ENCODE measurements around the gene METTL27.

Gene METTL27

DNA sequence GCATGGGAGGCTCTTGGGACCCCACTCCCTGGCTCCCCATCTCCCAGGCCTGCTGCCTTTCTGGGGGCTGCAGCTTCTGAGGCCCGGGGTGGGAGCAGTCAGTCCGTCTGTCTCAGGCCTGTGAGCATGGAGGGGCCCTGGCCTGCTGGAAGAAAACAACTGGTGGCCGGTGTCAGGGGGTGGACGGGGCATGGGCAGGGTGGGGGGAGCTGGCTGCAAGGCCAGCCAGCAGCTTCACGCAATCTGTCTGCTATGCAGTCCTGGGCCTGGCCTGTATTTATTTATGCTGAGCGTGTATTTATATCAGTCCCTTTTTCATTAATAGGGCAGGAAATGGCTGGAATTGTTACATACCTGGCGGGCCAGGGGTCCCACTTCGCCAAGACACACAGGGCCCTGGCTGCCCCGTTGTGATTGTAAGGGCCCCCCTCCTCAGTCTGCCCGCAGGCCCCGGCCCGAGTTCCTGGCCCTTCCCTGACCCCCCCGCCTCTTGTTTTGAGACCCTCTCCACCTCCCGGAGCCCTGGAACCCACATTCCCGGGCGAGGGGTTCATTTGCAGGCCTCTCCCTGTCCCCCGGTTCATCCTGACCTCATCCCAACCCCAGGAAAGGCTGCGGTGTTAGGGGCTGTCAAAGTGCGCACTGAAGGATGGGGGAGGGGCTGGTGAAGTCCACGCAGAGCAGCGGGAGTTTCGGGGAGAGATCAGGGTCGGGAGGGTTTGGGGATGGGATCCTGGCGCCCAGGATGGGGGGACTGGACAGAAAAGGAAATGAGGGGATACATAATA lies 26.9 kb upstream of the METTL27 start:
- ChIA-PET CTCF (interaction anchor here (0.7 to 3.5 kb wide), 8 partner anchors 12 to 201 kb away, joined by 3 to 14 read pairs (median 6); no protein-coding TSS in a partner anchor), POLR2A (no interaction called here)
- H3K9me3 ChIP-seq (ENCODE audit: control extremely low read depth in 1 of 5, control insufficient read depth in 4 of 5, insufficient read depth in 2 of 5, low read depth in 1 of 5, low read length in 4 of 5) = no peaks in the 10 kb centered on the region
- no peak overlapping the region for H3K4me3 ChIP-seq (ENCODE audit: control insufficient read depth in 1 of 7, extremely low read depth in 1 of 7, insufficient read depth in 4 of 7, low read depth in 2 of 7, low read length in 6 of 7)
- no peak for DNase-seq
- no peak overlapping the region for H3K27ac ChIP-seq (ENCODE audit: insufficient read depth in 1 of 2, low read depth in 1 of 2, low read length in 2 of 2, poor library complexity in 1 of 2, severe bottlenecking in 2 of 2)
- no peaks in the 10 kb centered on the region for H3K4me1 ChIP-seq (ENCODE audit: control extremely low read depth in 1 of 4, control insufficient read depth in 4 of 4, insufficient read depth in 4 of 4, low read length in 3 of 4)
- H3K36me3 ChIP-seq (ENCODE audit: control insufficient read depth in 4 of 4, insufficient read depth in 4 of 4, low read length in 3 of 4) = no peaks in the 10 kb centered on the region
- 94% methylated on average over 17 of the region's 24 CpGs for WGBS (ENCODE audit: insufficient coverage)
- no peaks in the 10 kb centered on the region for H3K27me3 ChIP-seq (replicated peaks in 2 of 5; ENCODE audit: control insufficient read depth in 4 of 5, insufficient read depth in 5 of 5, low read length in 4 of 5)

- Histone ChIP-seq H3K36me3 (ENCODE audit: control insufficient read depth in 4 of 4, insufficient read depth in 4 of 4, low read length in 3 of 4) (no peaks in the 10 kb centered on the region), H3K4me1 (ENCODE audit: control extremely low read depth in 1 of 4, control insufficient read depth in 4 of 4, insufficient read depth in 4 of 4, low read length in 3 of 4) (no peaks in the 10 kb centered on the region), H3K27ac (ENCODE audit: insufficient read depth in 1 of 2, low read depth in 1 of 2, low read length in 2 of 2, poor library complexity in 1 of 2, severe bottlenecking in 2 of 2) (no peak overlapping the region), H3K27me3 (replicated peaks in 2 of 5; ENCODE audit: control insufficient read depth in 4 of 5, insufficient read depth in 5 of 5, low read length in 4 of 5) (no peaks in the 10 kb centered on the region), H3K4me3 (ENCODE audit: control insufficient read depth in 1 of 7, extremely low read depth in 1 of 7, insufficient read depth in 4 of 7, low read depth in 2 of 7, low read length in 6 of 7) (no peak overlapping the region), H3K9me3 (ENCODE audit: control extremely low read depth in 1 of 5, control insufficient read depth in 4 of 5, insufficient read depth in 2 of 5, low read depth in 1 of 5, low read length in 4 of 5) (no peaks in the 10 kb centered on the region)
- WGBS (ENCODE audit: insufficient coverage) = 88% methylated on average over 1 of the region's 1 CpG
- ChIA-PET POLR2A (no interaction called here), CTCF (interaction anchor here (1.1 to 3.7 kb wide), 3 partner anchors 160 to 535 kb away, joined by 3 to 22 read pairs (median 15); partner anchors contain the start of gene ELN)
- no peak for DNase-seq
These were observed 24.1 kb upstream of the METTL27 start for GRCh38 chr7:73866446-73866767.

DNA sequence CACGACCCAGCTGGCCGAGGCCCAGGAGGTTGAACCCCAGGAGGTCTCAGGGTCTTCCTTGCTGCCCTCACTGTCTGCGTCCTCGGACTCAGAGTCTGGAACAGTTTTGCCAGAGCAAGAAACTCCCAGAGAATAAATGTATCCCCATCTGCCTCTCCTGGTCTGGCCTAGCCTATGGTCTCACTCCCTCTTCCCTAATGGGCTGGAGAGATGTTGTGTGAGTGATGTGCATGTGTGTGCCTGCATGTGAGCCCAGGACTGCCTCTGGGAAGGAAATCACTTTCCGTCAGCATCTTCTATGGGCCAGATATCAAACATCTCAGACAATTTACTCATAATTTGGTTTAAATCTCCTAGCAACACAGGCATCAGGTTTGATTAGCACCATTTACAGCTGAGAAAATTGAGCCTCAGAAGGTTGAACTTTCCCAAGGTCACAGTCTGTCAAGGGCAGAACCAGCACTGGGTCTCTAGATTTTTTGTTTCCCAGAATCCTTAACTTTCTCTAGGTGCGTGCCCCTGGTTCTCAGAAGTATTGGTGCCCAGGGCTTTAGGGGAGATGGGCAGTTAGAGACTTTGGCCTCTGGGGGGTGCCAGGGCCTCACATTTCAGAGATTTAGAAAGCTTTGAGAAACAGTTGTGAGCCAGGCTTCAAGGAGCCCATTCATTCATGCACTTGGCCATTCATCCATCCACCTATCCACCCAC lies 23.6 kb upstream of the METTL27 start:
- CTCF ChIA-PET = interaction anchor here (0.6 to 5.1 kb wide), 14 partner anchors 12 to 535 kb away, joined by 3 to 34 read pairs (median 4); partner anchors contain the start of gene ELN
- POLR2A ChIA-PET = no interaction called here
- 96% methylated on average over 5 of the region's 6 CpGs for WGBS (ENCODE audit: insufficient coverage)
- Histone ChIP-seq H3K27me3 (replicated peaks in 2 of 5; ENCODE audit: control insufficient read depth in 4 of 5, insufficient read depth in 5 of 5, low read length in 4 of 5) (no peaks in the 10 kb centered on the region), H3K36me3 (ENCODE audit: control insufficient read depth in 4 of 4, insufficient read depth in 4 of 4, low read length in 3 of 4) (no peaks in the 10 kb centered on the region), H3K4me3 (ENCODE audit: control insufficient read depth in 1 of 7, extremely low read depth in 1 of 7, insufficient read depth in 4 of 7, low read depth in 2 of 7, low read length in 6 of 7) (no peak overlapping the region), H3K4me1 (ENCODE audit: control extremely low read depth in 1 of 4, control insufficient read depth in 4 of 4, insufficient read depth in 4 of 4, low read length in 3 of 4) (no peaks in the 10 kb centered on the region), H3K9me3 (ENCODE audit: control extremely low read depth in 1 of 5, control insufficient read depth in 4 of 5, insufficient read depth in 2 of 5, low read depth in 1 of 5, low read length in 4 of 5) (no peaks in the 10 kb centered on the region), H3K27ac (ENCODE audit: insufficient read depth in 1 of 2, low read depth in 1 of 2, low read length in 2 of 2, poor library complexity in 1 of 2, severe bottlenecking in 2 of 2) (no peak overlapping the region)
- peak; percentile 64 to 79 (median 70) for DNase-seq

DNA sequence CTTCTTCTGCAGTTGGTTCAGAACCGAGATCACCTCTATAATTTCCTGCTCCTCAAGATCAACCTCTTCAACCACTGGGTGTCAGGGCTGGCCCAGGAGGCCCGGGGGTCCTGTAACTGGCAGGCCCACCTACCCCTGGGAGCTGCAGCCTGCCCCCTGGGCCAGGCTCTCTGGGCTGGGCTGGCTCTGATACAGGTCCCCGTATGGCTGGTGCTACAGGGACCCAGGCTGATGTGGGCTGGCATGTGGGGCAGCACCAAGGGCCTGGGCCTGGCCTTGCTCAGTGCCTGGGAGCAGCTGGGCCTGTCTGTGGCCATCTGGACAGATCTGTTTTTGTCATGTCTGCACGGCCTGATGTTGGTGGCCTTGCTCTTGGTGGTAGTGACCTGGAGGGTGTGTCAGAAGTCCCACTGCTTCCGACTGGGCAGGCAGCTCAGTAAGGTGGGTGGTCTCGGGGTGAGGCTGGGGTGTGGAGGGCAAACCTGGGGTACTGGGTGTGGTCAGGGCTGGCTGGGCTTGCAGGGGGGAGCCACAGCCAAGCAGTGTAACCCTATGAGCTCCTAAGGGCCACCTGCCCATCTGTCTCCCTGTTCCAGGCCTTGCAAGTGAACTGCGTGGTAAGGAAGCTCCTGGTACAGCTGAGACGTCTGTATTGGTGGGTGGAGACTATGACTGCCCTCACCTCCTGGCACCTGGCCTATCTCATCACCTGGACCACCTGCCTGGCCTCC lies 22.8 kb upstream of the METTL27 start:
- Histone ChIP-seq H3K4me1 (ENCODE audit: control extremely low read depth in 1 of 4, control insufficient read depth in 4 of 4, insufficient read depth in 4 of 4, low read length in 3 of 4) (no peaks in the 10 kb centered on the region), H3K36me3 (ENCODE audit: control insufficient read depth in 4 of 4, insufficient read depth in 4 of 4, low read length in 3 of 4) (no peaks in the 10 kb centered on the region), H3K4me3 (ENCODE audit: control insufficient read depth in 1 of 7, extremely low read depth in 1 of 7, insufficient read depth in 4 of 7, low read depth in 2 of 7, low read length in 6 of 7) (no peak overlapping the region), H3K27ac (ENCODE audit: insufficient read depth in 1 of 2, low read depth in 1 of 2, low read length in 2 of 2, poor library complexity in 1 of 2, severe bottlenecking in 2 of 2) (no peak overlapping the region), H3K27me3 (replicated peaks in 2 of 5; ENCODE audit: control insufficient read depth in 4 of 5, insufficient read depth in 5 of 5, low read length in 4 of 5) (no peaks in the 10 kb centered on the region), H3K9me3 (ENCODE audit: control extremely low read depth in 1 of 5, control insufficient read depth in 4 of 5, insufficient read depth in 2 of 5, low read depth in 1 of 5, low read length in 4 of 5) (no peaks in the 10 kb centered on the region)
- DNase-seq = no peak
- 91% methylated on average over 6 of the region's 8 CpGs for WGBS (ENCODE audit: insufficient coverage)
- CTCF ChIA-PET = interaction anchor here (0.6 to 5.1 kb wide), 19 partner anchors 9 to 536 kb away, joined by 3 to 34 read pairs (median 4); partner anchors contain the start of gene ELN
- POLR2A ChIA-PET = interaction anchor here (0.7 kb wide), 1 partner anchor 148 kb away, joined by 3 read pairs; no protein-coding TSS in a partner anchor

GRCh38 chr7:73861305-73861704 lies 19.0 kb upstream of the METTL27 start:
- H3K27me3 ChIP-seq (replicated peaks in 2 of 5; ENCODE audit: control insufficient read depth in 4 of 5, insufficient read depth in 5 of 5, low read length in 4 of 5) = peaks cover 0 to 7% (median 3%) of the 10 kb centered on the region in 5 experiments
- H3K27ac ChIP-seq (ENCODE audit: insufficient read depth in 1 of 2, low read depth in 1 of 2, low read length in 2 of 2, poor library complexity in 1 of 2, severe bottlenecking in 2 of 2) = no peak overlapping the region
- WGBS (ENCODE audit: insufficient coverage) = 94% methylated on average over 6 of the region's 12 CpGs
- ChIA-PET CTCF (interaction anchor here (3.4 to 5.1 kb wide), 2 partner anchors 117 to 165 kb away, joined by 21 to 34 read pairs; no protein-coding TSS in a partner anchor), POLR2A (no interaction called here)
- no peaks in the 10 kb centered on the region for H3K4me1 ChIP-seq (ENCODE audit: control extremely low read depth in 1 of 4, control insufficient read depth in 4 of 4, insufficient read depth in 4 of 4, low read length in 3 of 4)
- no peaks in the 10 kb centered on the region for H3K36me3 ChIP-seq (ENCODE audit: control insufficient read depth in 4 of 4, insufficient read depth in 4 of 4, low read length in 3 of 4)
- no peak for DNase-seq
- no peak overlapping the region for H3K4me3 ChIP-seq (ENCODE audit: control insufficient read depth in 1 of 7, extremely low read depth in 1 of 7, insufficient read depth in 4 of 7, low read depth in 2 of 7, low read length in 6 of 7)
- H3K9me3 ChIP-seq (ENCODE audit: control extremely low read depth in 1 of 5, control insufficient read depth in 4 of 5, insufficient read depth in 2 of 5, low read depth in 1 of 5, low read length in 4 of 5) = peaks cover 0 to 4% (median 0%) of the 10 kb centered on the region in 5 experiments

GRCh38 chr7:73860859-73861258 lies 18.5 kb upstream of the METTL27 start, which contains the start of gene TMEM270:
TMEM270 (plus strand) TSS chr7:73861159; CDS start chr7:73861195, 36 bp downstream.
- DNase-seq = no peak
- 87% methylated on average over 10 of the region's 11 CpGs for WGBS (ENCODE audit: insufficient coverage)
- peaks cover 0 to 4% (median 0%) of the 10 kb centered on the region in 5 experiments for H3K9me3 ChIP-seq (ENCODE audit: control extremely low read depth in 1 of 5, control insufficient read depth in 4 of 5, insufficient read depth in 2 of 5, low read depth in 1 of 5, low read length in 4 of 5)

More at GRCh38 chr7:73860859-73861258, 18.5 kb upstream of the METTL27 start, which contains the start of gene TMEM270:
- no peak within 1 kb of the TSS for H3K4me3 ChIP-seq (ENCODE audit: control insufficient read depth in 1 of 7, extremely low read depth in 1 of 7, insufficient read depth in 4 of 7, low read depth in 2 of 7, low read length in 6 of 7)
- CTCF ChIA-PET = interaction anchor here (3.4 to 5.1 kb wide), 2 partner anchors 118 to 165 kb away, joined by 21 to 34 read pairs; no protein-coding TSS in a partner anchor
- peaks cover 0 to 1% (median under 1%) of the 10 kb centered on the region in 4 experiments for H3K4me1 ChIP-seq (ENCODE audit: control extremely low read depth in 1 of 4, control insufficient read depth in 4 of 4, insufficient read depth in 4 of 4, low read length in 3 of 4)
- H3K27me3 ChIP-seq (replicated peaks in 2 of 5; ENCODE audit: control insufficient read depth in 4 of 5, insufficient read depth in 5 of 5, low read length in 4 of 5) = peaks cover 0 to 7% (median 3%) of the 10 kb centered on the region in 5 experiments
- H3K36me3 ChIP-seq (ENCODE audit: control insufficient read depth in 4 of 4, insufficient read depth in 4 of 4, low read length in 3 of 4) = no peaks in the 10 kb centered on the region
- POLR2A ChIA-PET = no interaction called here
- H3K27ac ChIP-seq (ENCODE audit: insufficient read depth in 1 of 2, low read depth in 1 of 2, low read length in 2 of 2, poor library complexity in 1 of 2, severe bottlenecking in 2 of 2) = no peak within 1 kb of the TSS

Data from common myeloid progenitor, CD34-positive (primary cell).